NCI-H1105 treated with DMSO at 0.1 percent for 48 hours (cell line): ENCODE results near the gene SETD6.
"Not testable (repeated sequence)": the region's sequence is repeated elsewhere in the genome, so short reads cannot be mapped to it uniquely, and the experiment has no call there.

Experiments
- DNase-seq: peaks from one replicate; lab custom pipeline; 2025; lab: John Stamatoyannopoulos, UW

SETD6 gene

GRCh38 chr16:58537124-58537906 lies 22.0 kb downstream of the SETD6 start:
- no peak for DNase-seq

GRCh38 chr16:58541711-58542110 lies 26.4 kb downstream of the SETD6 start:
- DNase-seq = no peak

GRCh38 chr16:58542291-58542690 lies 27.0 kb downstream of the SETD6 start:
- no peak for DNase-seq

- no peak for DNase-seq
Measured at GRCh38 chr16:58543685-58544084, 28.4 kb downstream of the SETD6 start.

- no peak for DNase-seq
Measured at GRCh38 chr16:58548378-58548777, 33.1 kb downstream of the SETD6 start.

GRCh38 chr16:58551496-58551895 lies 36.2 kb downstream of the SETD6 start:
- no peak for DNase-seq

GRCh38 chr16:58556678-58557077 lies 41.4 kb downstream of the SETD6 start:
- DNase-seq = no peak

GRCh38 chr16:58563235-58563634 lies 47.9 kb downstream of the SETD6 start:
- DNase-seq = no peak

- no peak for DNase-seq
Measured at GRCh38 chr16:58563775-58564174, 48.5 kb downstream of the SETD6 start.

GRCh38 chr16:58565697-58566096 lies 50.4 kb downstream of the SETD6 start:
- not testable (repeated sequence) for DNase-seq
